Endothelial cell of umbilical vein (primary cell): ENCODE measurements around the gene LRRIQ1. TPM values are rescaled to one million over a fixed set of nuclear protein-coding genes. Genes with fewer than 3 reads are reported as not detected.
"Not testable (repeated sequence)": the region's sequence is repeated elsewhere in the genome, so short reads cannot be mapped to it uniquely, and the experiment has no call there.

ENCODE experiments used
- BruUV-seq: library from RNA; stranded (reverse); fragments of 400-500 nt; replicated peaks from 2 replicates; lab custom pipeline; 2021; lab: Mats Ljungman, UMichigan
- CTCF ChIA-PET: fragments of 300-600, 350-600 bp; sonication (Branson Sonifier 250); formaldehyde crosslinking; loops from one replicate; lab custom pipeline; 2021; ENCODE audit warnings: antibody characterized with exemption, inconsistent platforms; lab: Charles Lee
- POLR2A ChIA-PET: fragments of 300-600, 350-600 bp; sonication (Branson Sonifier 250); formaldehyde crosslinking; loops from one replicate; lab custom pipeline; 2021; ENCODE audit warnings: antibody characterized with exemption, inconsistent platforms; lab: Charles Lee
- DNase-seq: peaks from one replicate; pipeline ENCODE4 v3.0.0-alpha.2; 2011; ENCODE audit warnings: low read depth, low spot score
- FAIRE-seq: peaks from 2 replicates; lab custom pipeline; 2011; peaks lifted over from hg19 to GRCh38; lab: Jason Lieb, UNC
- H2AFZ ChIP-seq: 2 replicates; pipeline ENCODE4 v1.6.0; 2012; ENCODE audit warnings: low read depth, low read length, control low read depth, inconsistent platforms
- H3K27ac ChIP-seq: 2 replicates; pipeline ENCODE4 v1.5.1; 2011; ENCODE audit warnings: low read depth, mild to moderate bottlenecking, control low read depth, low read length, moderate library complexity; ENCODE audit not compliant: insufficient read depth
- H3K27me3 ChIP-seq, 2 experiments: 2 replicates each; pipeline versions ENCODE4 v1.6.0 to v1.6.1; 2011; ENCODE audit warnings: low read length in 2 of 2, mixed read lengths in 1 of 2; ENCODE audit not compliant: control insufficient read depth in 2 of 2, insufficient read depth in 2 of 2
- H3K36me3 ChIP-seq, 2 experiments: 2 replicates in 1 of 2; 3 replicates in 1 of 2; pipeline ENCODE4 v1.5.1; 2011; ENCODE audit warnings: low read length in 2 of 2, mild to moderate bottlenecking in 1 of 2, moderate library complexity in 1 of 2; ENCODE audit not compliant: control insufficient read depth in 2 of 2, insufficient read depth in 2 of 2; ENCODE audit errors: extremely low read depth in 1 of 2
- H3K4me1 ChIP-seq: 3 replicates; pipeline ENCODE4 v1.5.1; 2011; ENCODE audit warnings: mild to moderate bottlenecking, low read length; ENCODE audit not compliant: control insufficient read depth, insufficient read depth; ENCODE audit errors: extremely low read depth
- H3K4me2 ChIP-seq: 2 replicates; pipeline ENCODE4 v1.6.1; 2011; ENCODE audit warnings: low read length, control low read depth, mixed read lengths; ENCODE audit not compliant: insufficient read depth
- H3K4me3 ChIP-seq, 3 experiments: fragments of 200-600 bp in 1 of 3; sonication (generic), shearing (Covaris generic) in 1 of 3; replicated peaks in 1 of 3; 2 replicates each; pipeline ENCODE4 v1.5.1; 2011 to 2016; ENCODE audit warnings: control low read depth in 3 of 3, low read length in 3 of 3, mild to moderate bottlenecking in 2 of 3, inconsistent platforms in 1 of 3, low read depth in 1 of 3, moderate library complexity in 1 of 3; ENCODE audit not compliant: insufficient read depth in 1 of 3
- H3K79me2 ChIP-seq: 2 replicates; pipeline ENCODE4 v1.6.0; 2012; ENCODE audit warnings: low read length, inconsistent platforms; ENCODE audit not compliant: control insufficient read depth, insufficient read depth
- H3K9ac ChIP-seq: replicated peaks from 2 replicates; pipeline ENCODE3; 2011; ENCODE audit warnings: low read length, control low read depth; ENCODE audit not compliant: insufficient read depth; ENCODE audit errors: extremely low read depth
- H3K9me1 ChIP-seq: replicated peaks from 3 replicates; pipeline ENCODE4 v1.6.0; 2011; ENCODE audit warnings: mild to moderate bottlenecking, low read length; ENCODE audit not compliant: control insufficient read depth, insufficient read depth; ENCODE audit errors: extremely low read depth
- H3K9me3 ChIP-seq: replicated peaks from 2 replicates; pipeline ENCODE4 v1.5.1; 2012; ENCODE audit warnings: low read length, inconsistent platforms; ENCODE audit not compliant: control insufficient read depth, insufficient read depth
- H4K20me1 ChIP-seq: replicated peaks from 2 replicates; pipeline ENCODE3; 2011; ENCODE audit warnings: mild to moderate bottlenecking, low read length; ENCODE audit not compliant: control insufficient read depth, insufficient read depth; ENCODE audit errors: extremely low read depth
- EZH2 ChIP-seq: IDR thresholded peaks from 2 replicates; pipeline ENCODE4 v1.6.1; 2012; ENCODE audit warnings: borderline replicate concordance, low read depth, mild to moderate bottlenecking, moderate library complexity, low read length, inconsistent platforms; ENCODE audit not compliant: severe bottlenecking
- FOS ChIP-seq: IDR thresholded peaks from 2 replicates; pipeline ENCODE4 v1.6.1; 2011; ENCODE audit warnings: mild to moderate bottlenecking, low read length, moderate library complexity, borderline replicate concordance; ENCODE audit not compliant: insufficient read depth
- GATA2 ChIP-seq: IDR thresholded peaks from 2 replicates; pipeline ENCODE4 v1.7.0; 2011; ENCODE audit warnings: low read depth, mild to moderate bottlenecking, moderate library complexity, mixed read lengths, low read length; ENCODE audit not compliant: insufficient read length, insufficient read depth
- JUN ChIP-seq: IDR thresholded peaks from 2 replicates; pipeline ENCODE4 v1.6.1; 2011; ENCODE audit warnings: borderline replicate concordance, low read depth; ENCODE audit not compliant: insufficient read length, insufficient read depth
- MAX ChIP-seq: IDR thresholded peaks from 2 replicates; pipeline ENCODE4 v1.6.1; 2011; ENCODE audit not compliant: insufficient read depth, insufficient read length
- POLR2A ChIP-seq: IDR thresholded peaks from 2 replicates; pipeline ENCODE4 v1.6.1; 2012; ENCODE audit warnings: low read depth, mild to moderate bottlenecking, control low read depth, low read length
- dilution Hi-C: fragments of 300-500 bp; cut with MboI; formaldehyde crosslinking; loops from one replicate; pipeline ENCODE4 v1.15.0; 2019; ENCODE audit warnings: low sequenced_read_pairs; ENCODE audit not compliant: extremely low pct_ligation_motif_present
- intact Hi-C: fragments of 100-400 bp; cut with micrococcal nuclease; formaldehyde crosslinking; loops from one replicate; pipeline ENCODE4 v1.10.0; 2022
- polyA plus RNA-seq, 4 experiments: library from polyadenylated mRNA; depleted of rRNA in 3 of 4; stranded (reverse) in 3 of 4; unstranded in 1 of 4; fragments of >200 nt; gene quantifications; 2 replicates each; pipeline versions ENCODE4 v1.2.1 to v1.2.3, GENCODE V29; 2011 to 2012; ENCODE audit warnings: missing spikeins in 1 of 4
- total RNA-seq: library from RNA; stranded (reverse); gene quantifications from 2 replicates; pipeline ENCODE4 v1.2.3, GENCODE V29; 2021

Gene LRRIQ1
- total and polyA plus RNA-seq, 2 donors (not counting 3 experiments of a cell fraction or from before 2014, with no cell fraction given): 0.08 to 0.20 TPM

GRCh38 chr12:85190728-85191127 lies 154.6 kb downstream of the LRRIQ1 start:
- FAIRE-seq (no peak), DNase-seq (no peak)
- TF ChIP-seq GATA2 (no peak), JUN (no peak), MAX (no peak), FOS (no peak), EZH2 (no peak), POLR2A (no peak)
- Histone ChIP-seq H3K4me3 (no peak overlapping the region), H3K9me3 (no peaks in the 10 kb centered on the region), H4K20me1 (no peaks in the 10 kb centered on the region), H3K27me3 (no peaks in the 10 kb centered on the region), H3K4me2 (no peak overlapping the region), H3K4me1 (peaks cover 2% of the 10 kb centered on the region), H3K9ac (no peak overlapping the region), H3K27ac (no peak overlapping the region), H3K36me3 (no peaks in the 10 kb centered on the region), H2AFZ (no peak overlapping the region), H3K9me1 (no peaks in the 10 kb centered on the region), H3K79me2 (no peaks in the 10 kb centered on the region)
- ChIA-PET POLR2A (no interaction called here), CTCF (interaction anchor here (1.1 to 1.4 kb wide), 2 partner anchors 20 to 26 kb away, joined by 3 to 4 read pairs; no protein-coding TSS in a partner anchor)
- dilution Hi-C loops (no loop called here), intact Hi-C loops (no loop called here)
- BruUV-seq: no TSS peak

GRCh38 chr12:85203809-85204208 lies 167.7 kb downstream of the LRRIQ1 start:
- BruUV-seq, dilution Hi-C loops, intact Hi-C loops, H3K36me3 ChIP-seq, H3K4me2 ChIP-seq, POLR2A ChIA-PET, H3K27ac ChIP-seq, H3K9me1 ChIP-seq, H3K9ac ChIP-seq, H3K27me3 ChIP-seq, H3K9me3 ChIP-seq, CTCF ChIA-PET, FAIRE-seq, H3K4me1 ChIP-seq, H2AFZ ChIP-seq, H4K20me1 ChIP-seq, H3K79me2 ChIP-seq, DNase-seq, H3K4me3 ChIP-seq: not testable (repeated sequence)
